ENCODE data around the gene KCNQ1.

Gene KCNQ1

DNA sequence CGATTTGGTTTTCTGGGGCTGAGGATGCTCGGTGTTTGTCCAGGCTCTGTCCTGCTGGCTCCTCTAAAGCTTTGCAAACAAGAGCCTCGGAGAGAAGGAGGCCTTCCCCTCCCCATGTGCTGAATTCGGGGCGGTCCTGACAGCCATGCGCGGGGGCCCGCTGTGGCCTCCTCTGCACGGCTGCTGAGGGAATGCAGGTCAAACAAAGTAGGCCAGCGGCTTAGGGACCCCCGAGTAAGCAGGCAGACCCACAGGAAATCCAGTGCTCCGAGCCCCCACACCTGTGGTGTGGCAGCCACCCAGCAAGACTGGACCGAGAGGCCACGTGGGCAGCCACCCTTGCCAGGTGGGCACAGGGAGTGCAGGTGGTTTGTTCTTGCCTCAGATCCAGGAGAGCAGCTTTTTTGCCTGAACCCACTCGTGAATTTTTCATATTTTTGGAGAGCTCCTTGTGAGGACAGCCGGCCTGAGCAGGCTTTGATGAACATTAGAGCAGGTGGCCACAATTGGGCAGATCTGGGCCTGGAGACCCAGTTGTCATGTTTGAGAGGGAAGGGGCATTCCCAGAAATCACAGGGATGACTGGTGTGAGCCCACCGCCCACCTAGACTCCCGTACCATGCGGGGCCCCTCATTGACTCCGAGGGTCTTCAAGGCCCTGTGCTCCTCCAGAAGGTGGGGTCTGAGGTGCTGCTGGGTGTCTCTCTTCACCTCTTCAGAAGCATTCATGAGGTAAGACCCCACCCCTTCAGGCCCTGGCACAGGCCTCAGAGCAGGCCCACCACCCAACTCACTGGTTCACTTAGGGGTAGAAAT is 298.0 kb downstream of the KCNQ1 start:
- no peak for DNase-seq

DNA sequence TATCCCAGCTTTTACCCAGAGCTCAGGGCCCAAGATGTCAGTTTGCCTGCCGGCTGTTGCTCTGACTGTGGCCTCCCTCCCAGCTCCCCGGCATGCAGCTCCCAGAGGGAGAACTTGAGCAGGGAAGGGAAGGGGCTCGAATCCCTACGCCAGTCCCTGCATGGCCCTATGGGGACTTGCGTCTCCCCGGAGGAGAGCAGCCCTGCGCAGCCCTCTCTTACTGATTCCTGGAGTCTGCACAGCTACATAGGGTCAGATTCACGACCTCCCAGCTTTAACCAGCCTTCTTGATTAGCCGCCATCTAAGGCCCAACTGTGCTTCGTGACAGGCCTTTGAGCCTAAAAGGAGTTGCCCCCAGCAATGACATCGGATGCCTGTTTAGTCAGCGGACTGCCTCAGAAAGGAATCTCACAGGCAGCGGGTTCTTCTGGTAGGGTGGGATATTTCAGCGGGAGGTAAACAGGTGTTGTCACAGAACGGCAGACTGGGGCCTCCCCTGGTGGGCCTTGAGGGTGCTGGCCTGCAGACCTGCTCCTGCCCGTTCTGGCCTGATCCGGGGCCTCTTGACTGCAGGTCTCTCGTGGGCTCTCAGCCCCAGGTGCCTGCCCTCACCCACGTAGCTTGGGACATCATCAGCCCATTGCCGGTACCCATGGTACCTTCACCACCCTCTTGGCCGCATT is 298.8 kb downstream of the KCNQ1 start:
- DNase-seq = no peak

DNA sequence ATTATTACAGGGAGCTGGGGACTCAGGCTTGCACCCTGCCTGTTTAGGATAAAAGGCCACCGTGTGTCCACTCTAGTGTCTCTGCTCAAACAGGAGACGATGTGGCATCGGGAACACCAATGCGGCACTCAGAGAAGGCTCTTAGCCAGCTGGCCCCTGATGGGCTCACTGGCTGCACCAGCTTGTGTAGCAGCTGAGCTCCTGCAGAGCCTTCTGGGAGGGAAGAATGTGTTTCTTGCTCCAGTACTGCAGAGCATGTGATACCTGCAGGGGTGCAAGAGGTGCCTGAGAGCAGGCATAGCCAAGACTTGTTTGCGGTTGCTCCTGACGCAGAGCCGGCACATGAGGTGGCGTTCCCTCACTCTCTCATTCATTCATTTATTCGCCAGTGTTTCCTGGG is 299.4 kb downstream of the KCNQ1 start:
- DNase-seq = no peak

DNA sequence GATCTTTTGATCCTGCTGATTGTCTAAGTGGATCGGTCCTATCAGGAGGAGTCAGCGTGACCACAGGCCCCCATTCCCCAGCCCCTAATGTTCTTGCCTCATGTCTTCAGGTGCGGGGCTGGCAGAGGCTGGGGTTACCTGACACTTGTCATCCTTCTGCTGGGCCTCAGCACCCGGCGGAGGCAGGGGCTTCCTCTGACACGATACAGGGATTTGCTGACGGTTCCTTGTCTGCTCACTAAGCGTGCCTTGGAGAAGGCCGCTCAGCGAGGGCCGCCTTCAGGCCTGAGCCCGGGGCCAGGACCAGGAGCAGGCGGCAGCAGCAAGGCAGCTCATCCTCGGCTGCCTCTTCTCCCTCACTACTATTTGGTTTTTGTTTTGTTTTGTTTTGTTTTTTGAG is 300.7 kb downstream of the KCNQ1 start:
- DNase-seq = no peak

DNA sequence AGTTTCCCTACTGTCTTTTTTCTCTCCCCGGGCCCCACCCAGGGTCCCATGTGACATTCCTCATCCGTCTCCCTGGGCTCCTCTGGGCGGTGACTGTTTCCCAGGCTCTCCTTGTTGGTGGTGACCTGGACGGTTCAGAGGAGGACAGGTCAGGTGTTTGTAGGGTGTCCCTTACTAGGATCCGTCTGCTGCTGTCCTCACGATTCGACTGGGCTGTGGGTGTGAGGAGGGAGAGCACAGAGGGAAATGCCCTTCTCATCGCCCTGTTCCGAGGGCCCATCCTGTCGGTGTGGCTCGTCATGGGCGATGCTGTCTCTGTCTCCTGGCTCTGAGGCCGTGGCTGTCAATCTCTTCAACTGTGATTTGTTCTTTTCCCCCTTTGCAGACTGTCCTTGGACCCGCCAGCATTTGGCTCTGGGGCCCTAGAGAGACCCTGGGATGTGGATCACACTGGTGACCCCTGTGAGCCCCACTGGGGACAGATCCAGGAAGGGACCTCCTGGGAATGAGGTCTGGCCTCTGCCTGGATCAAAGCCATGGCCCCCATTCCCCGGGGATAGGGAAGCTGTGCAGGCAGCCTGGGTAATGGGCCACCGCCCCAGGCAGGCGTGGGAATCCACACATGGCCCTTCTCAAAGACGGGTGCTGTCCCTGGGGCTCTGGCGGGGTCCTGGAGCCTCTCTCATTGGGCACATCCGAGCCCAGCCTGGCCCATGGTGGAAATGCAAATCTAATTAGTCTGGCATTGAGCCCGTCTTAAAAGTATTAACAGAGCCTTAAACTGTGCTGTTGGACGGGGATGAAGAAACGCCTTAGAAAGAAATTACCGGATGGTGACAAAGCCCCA is 301.8 kb downstream of the KCNQ1 start:
- no peak for DNase-seq

DNA sequence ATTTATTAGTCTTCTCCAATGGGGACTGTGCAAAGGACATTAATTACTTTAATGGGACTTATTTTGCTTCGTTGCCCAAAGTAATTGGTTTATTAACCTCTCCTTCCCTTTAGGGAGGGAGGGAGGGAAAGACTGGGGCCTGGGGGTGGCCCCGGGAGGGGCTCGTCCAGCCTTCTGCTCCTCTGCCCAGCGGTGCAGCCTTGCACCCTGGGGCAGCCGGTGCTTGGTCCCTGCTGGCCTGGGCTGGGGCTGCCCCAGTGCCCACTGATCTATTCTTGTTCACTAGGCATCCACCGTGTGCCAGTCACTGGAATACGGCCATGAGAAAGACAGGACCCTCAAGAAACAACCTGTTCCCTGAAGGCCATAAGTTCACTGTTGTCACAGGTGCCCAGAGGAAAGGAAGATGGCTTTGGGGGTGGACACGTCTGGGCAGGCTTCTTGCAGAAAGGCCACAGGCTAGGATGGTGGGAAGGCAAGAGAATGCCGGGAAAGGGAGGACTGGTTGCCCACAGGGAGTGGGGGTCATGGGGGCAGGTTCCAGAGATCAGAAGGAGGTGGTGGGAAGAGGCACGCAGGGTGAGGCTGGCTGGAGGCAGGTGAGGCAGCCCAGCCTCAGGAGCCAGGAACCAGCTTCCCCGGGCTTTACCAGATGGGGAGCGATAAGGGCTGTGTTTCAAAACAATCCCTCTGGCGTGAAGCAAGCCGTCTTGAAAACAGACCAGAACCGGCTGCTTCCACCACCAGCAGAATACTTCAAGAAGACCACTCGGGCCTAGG is 302.6 kb downstream of the KCNQ1 start:
- DNase-seq = no peak

DNA sequence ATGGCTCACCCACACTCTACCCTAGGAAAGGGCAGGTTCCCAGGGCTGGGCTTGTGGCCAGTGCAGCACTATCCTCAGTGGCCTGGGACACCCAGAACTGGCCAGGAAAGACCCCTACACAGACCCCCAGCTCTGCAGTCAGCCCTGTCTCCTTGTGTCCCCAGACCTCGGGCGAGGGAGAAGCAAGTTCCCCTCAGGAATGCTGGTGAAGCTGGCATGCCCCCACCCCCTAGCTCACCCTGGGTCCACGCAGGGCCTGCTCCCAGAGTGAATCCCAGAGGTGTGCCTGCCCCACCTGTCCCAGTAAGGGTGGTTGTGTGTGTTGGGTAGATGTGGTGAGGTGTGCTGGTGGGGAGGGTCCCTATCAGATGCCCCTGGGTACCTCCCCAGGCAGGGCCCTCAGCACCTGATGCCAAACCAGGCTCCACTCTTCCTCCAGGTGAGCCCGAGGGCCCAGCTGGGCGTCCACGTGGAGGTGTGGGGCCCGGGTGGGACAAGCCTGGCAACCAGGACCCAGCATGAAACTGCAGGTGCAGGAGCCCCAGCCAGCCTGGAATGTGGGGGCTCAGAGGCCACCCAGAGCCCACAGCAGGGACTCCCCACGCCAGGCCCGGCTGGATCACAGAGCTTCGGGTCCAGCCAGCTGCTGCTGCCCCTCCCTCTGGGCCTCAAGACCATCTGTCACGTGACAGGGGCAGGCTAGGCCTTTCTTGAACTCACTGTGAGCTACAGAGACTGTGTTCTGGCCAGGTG is 303.4 kb downstream of the KCNQ1 start:
- DNase-seq = no peak

DNA sequence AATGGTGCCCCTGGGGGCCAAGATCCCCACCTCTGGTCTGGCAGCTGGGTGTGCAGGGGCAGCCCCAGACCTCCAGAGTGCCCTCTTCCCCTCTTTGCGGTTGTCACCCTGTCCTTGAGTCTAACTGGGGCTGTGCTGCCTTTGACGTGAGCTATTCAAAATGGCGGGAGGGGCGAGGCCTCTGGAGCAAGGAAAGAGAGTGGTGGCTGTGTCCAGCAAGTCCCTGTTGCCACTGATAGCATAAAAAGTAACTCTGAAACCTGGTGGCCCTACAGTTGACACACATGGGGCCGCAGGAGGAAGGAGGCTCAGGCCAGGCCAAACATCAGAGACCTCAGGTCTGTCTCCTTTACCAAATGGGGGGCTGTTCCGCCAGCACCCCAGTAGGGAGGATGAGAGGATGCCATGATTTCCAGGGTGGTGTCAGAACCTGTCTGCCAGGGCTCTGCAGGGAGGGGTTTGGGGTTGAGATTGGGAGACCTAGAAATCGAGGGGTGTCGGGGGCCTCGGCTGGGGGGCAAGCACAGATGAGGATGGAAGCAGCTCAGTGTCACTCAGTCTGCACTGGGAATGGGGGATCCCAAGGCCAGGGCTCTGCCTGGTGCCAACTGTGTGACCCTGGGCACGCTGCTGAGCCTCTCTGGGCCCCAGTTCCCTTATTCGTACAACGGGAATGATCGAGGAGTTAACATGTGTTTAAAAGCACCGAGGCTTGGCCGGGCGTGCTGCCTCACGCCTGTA is 304.2 kb downstream of the KCNQ1 start:
- no peak for DNase-seq

DNA sequence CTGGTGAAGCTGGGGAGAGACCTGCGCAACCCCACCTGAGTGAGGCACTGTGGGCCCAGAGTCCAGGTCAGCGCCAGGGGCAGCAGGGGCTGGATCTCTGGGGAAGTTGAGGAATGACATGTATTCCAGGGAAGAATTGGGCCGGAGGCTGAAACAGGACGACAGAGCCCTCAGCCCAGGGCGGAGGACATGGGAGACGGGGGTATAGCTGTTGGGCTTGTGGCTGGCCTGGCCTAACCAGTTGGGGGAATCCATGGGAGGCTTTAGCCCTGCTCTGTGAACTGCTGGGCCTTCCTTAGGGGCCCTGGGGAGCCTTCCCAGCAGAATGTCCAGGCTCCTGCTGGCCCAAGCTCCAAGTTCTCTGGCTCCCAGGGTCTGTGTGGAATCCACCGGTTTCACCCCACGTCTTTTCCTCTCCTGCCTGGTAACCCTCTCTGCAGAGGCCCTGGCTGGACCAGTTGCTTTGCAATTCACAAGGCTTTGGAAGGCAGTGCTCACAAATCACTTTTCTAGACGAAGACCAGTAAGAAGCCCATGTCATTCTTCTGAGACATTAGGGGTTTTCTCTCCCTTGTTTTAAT is 305.4 kb downstream of the KCNQ1 start:
- no peak for DNase-seq

DNA sequence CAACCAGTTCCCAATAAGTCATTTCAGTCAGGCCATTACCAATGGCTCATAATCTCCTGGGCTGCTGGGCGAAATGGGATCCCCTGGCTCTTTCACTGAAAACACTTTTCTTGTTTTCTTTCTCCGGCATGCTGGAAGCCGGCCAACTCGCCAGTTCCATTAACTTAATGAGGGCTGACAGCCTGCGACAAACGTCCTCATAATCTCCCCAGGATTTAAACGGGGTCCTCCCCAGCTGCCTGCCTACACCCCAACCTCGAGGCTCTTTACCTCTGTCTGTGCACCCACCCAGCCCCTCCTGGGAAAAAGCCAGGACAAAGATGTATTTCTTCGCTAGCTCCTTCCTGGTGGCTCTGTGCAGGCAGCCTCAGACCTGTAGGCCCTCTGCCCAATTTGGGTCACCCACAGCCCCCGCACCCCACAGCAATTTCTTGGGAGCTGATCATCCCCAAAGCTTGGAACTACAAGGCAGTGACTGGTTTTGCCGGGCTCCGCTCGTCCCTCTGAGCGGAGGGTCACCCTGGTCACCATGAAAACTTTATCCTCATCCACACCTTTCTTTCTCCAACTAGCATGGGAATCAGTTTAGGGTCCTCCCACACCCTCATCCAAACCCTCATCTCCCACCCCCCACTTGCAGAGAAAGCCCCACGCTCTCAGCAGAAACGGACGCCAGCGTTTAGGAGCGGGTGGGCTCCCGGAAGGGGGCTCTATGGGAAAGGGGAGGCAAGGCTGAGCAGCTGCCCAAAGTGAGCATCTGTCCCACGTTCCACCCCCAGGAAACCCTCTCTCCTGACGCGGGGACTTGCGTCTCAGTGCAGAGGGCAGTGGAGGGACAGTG is 306.1 kb downstream of the KCNQ1 start:
- DNase-seq = no peak

DNA sequence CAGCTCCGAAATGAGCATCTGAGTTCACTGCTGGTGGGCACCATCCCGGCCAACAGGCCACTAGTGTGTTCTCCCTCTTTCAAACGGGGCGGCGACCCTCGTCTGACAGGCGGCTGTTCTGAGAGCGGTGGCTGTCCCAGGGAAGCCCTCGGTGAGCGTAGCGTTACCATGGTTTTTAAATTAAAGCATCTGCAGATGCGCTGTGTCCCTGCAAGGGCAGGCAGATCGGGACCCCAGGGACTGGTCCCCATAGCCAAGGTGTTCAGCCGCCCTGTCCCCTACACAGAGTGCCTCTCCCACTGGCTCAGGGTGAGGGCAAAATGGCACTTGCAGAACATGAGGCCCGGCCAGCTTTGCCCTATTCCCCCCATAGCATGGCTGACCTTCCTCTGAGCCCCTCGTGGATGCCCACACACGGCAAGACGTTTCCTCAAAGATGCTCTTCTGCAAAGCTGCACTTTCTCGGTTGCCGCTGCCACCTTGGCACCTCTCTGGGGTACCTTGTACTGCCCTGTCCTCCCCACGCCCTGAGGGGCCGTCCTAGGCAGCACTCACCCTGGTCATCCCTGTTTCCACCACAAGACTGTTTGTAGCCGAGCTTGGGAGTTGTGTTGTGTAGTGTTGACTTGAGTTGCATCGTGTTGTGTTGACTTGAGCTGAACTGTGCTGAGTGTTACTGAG is 306.9 kb downstream of the KCNQ1 start:
- no peak for DNase-seq

DNA sequence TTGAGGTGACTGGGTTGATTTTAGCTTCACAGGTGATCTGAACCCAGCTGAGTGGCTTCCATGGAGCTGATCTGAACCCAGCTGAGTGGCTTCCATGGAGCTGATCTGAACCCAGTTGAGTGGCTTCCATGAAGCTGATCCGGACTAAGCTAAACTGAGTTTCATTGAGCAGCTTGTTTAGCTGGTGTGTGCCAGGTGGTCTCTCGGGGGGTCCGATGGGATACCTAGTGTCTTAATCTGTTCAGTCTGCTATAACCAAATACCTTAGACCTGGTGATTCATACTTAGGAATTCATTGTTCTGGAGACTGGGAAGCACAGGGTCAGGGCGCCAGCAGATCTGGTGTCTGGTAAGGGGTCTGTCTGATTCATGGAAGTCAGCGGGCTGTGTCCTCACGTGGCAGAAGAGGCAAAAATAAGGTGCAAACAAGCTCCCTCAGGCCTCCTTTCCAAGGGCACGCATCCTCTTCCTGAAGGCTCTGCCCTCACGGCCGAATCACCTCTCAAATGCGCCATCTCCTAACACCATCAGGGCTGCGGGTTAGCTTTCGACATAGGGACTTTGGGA is 307.5 kb downstream of the KCNQ1 start:
- DNase-seq = no peak

DNA sequence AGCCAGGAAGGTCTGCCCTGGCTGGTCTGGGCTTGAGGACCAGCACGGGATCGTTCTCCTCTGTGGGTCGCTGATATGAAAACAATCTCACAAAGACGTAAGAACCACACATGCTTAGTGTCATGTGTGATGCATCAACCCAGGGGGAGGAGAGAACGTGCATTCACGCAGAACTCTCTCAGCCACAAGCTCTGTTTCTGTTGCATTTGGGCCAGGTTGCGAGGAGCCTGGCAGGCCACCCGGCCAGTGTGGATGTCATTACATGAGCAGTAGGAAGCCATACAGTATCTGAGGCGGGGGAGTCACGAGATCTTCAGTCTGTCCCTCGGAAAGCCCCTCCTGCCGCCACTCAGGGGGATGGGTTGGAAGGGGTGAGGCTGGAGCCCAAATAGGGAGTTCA is 308.1 kb downstream of the KCNQ1 start:
- no peak for DNase-seq

DNA sequence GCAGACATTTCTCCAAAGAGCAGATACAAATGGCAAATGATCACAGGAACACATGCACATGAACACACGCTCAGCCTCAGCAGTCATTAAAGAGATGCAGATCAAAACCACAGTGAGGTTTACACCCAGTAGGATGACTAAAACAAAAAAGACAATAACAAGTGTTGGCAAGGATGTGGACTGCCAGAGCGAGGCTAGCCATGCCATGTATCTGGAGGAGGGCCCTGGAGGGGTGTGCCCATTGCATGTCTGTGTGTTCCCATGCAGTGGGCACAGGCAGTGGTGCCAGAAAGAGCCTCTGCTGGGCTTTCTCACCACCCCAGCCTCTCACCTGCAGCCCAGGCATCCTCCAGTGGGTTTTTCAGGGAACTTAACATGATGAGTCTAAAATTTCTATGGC is 309.2 kb downstream of the KCNQ1 start:
- DNase-seq = no peak

DNA sequence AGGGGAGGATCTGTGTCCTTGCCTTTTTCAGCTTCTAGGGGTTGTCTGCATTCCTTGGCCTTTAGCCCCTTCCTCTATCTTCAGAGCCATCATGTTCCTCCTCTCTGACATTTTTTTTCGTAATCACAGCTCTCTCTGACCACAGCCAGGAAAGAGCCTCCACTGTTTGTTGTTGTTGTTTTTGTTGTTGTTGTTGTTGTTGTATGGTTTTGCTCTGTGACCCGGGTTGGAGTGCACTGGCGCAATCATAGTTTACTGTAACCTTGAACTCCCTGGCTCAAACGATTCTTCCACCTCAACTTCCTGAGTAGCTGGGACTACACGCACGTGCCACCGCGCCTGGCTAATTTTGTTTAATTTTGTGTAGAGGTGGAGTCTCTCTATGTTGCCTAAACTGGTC is 310.3 kb downstream of the KCNQ1 start:
- DNase-seq = no peak

DNA sequence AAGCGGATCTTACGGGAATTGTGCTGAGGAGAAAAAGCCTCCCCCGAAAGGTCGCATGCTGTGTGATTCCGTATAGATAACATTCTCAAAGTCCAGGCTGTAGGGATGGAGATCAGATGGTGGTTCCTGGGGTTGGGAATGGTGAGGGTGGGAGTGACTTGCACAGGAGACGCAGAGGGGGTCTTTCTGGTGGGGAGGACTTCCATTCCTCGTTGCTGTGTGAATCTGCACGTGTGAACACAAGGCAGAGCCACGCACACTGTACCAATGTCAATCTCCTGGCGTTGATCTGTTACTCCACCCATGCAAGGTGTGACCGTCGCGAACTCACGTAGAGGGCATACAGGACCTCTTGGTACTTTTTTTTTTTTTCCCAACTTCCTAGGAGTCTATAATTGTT is 313.9 kb downstream of the KCNQ1 start:
- DNase-seq = no peak

DNA sequence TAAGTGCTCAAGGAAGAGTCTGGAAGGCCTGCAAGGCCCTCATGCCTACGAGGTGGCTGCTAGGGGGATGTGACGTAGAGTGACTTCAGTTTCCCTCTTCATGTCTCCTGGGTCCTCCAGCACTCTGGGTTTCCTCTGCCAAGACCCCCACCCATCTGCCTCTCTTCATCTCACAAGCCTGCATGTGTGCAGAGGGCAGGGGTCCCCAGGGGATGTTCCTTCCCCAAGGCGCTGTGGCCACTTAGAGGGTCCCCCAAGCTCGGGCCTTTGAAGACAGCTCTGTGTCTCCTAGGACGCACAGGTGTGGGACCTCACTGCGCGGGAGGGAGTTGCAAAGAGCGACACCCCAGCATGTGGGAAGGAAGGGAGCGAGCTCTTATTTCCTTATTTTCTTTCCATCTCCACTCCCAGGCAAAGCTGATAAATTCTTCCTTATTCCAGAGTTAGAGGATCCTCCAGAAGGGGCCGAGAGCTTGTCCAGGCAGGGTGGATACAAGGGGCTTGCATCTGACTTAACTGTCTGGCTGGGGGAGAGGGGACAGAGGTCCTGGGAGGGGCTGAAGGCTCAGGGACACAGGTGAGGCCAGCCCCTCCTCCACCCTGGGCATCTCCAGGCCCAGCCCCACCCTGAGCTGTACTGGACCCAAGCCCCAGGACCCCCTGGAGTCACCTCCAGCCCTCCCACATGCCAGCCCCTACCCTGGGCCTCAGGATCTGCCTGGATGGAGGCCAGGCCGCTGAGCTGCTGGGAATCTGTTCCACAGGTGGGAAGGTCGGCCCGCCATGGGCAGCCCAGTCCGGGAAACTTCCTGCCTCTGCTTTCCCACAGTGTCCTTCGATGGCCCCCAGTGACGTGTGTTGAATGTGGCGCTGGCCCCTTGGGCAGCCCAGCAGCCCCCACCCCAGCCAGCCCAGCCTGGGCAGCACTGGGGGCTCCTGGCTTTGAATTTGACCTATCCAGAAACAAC is 314.7 kb downstream of the KCNQ1 start:
- DNase-seq = no peak
